ENCODE measurements around the gene CAMTA1. TPM values are rescaled to one million over a fixed set of nuclear protein-coding genes. Genes with fewer than 3 reads are reported as not detected.

CAMTA1 gene
- total RNA-seq, 4 donors from 2014 or later = 86.3 to 170 (median 132) TPM

DNA sequence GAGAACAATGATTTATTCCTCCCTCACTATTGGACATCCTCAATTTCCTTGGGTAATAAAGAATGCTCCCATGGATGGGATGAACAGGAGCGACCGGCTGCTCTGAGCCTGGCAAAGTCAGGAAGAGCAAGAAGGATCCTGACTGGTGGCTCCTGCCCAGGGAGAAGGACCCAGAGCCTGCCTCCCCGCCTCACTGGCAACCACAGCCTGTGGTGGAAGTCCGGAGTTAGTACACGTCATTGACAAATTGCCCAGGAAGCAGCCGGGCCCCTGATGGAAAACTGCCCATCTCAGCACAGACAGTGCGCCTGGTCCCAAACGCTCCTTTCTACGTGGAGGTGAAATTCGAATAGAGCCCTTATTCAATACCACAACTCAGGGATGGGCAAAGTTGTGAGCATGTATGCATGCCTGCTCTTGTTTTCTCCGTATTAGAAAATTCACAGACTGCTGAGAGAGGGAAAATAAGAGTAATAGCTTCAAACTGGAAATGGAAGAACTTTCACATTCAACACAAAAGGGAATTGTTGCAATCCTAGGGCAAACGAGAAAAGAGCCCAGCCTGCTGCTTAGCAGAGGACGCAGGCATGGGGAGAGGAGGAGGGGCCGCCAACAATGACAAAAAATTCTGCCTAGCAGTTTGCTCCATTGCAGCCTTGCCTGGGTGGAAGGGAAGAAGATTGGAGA is 588.8 kb downstream of the CAMTA1 start:
- no peaks in the 10 kb centered on the region for H3K36me3 ChIP-seq
- no peak for ATAC-seq
- no peaks in the 10 kb centered on the region for H3K9me3 ChIP-seq
- no peaks in the 10 kb centered on the region for H3K27me3 ChIP-seq
- peaks cover 0 to 12% (median 3%) of the 10 kb centered on the region in 3 donors for H3K4me1 ChIP-seq
- no peak for TF ChIP-seq POLR2A (IDR thresholded peaks at IDR 0.05)
- no peak for TF ChIP-seq POLR2AphosphoS5 (IDR thresholded peaks at IDR 0.05)
- TF ChIP-seq EP300 (IDR thresholded peaks at IDR 0.05) = no peak
- no peak overlapping the region for H3K27ac ChIP-seq
- H3K4me3 ChIP-seq = no peak overlapping the region
- WGBS, 2 donors (ENCODE audit: low coverage in 1 of 2) = 21 to 49% methylated on average over 2 to 5 of the region's 14 CpGs

DNA sequence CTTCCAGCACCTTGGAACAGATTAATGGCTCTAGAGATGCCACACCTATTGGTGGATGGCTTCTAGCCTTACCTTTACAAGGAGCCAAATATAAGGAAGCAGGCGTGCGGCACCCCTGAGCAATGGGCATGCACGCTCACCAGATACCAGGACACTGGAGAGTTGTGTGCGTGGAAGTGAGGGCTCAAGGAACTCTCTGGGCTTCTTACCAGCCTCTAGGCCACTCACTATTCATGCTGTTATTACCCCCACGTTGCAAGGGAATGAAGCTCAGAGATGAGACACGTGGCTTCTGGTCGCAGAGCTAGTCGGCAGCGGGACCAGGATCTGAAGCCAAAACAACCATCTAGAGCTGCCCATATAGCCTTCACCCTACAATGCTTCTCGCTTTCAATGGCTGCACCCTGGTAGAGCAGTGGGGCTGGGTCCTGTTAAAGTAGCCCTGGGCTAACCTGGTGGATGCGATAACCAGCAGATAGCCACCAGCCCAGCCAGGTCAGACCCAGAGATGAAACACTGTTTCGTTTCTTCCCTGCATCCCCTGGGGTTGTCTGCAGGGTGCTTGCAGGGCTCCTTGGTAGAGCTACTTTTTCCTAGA is 589.4 kb downstream of the CAMTA1 start:
- no peak overlapping the region for H3K4me3 ChIP-seq
- peaks cover 0 to 19% (median 5%) of the 10 kb centered on the region in 3 donors for H3K4me1 ChIP-seq
- H3K36me3 ChIP-seq = no peaks in the 10 kb centered on the region
- TF ChIP-seq EP300 (IDR thresholded peaks at IDR 0.05) = no peak
- TF ChIP-seq, protein P1, sequence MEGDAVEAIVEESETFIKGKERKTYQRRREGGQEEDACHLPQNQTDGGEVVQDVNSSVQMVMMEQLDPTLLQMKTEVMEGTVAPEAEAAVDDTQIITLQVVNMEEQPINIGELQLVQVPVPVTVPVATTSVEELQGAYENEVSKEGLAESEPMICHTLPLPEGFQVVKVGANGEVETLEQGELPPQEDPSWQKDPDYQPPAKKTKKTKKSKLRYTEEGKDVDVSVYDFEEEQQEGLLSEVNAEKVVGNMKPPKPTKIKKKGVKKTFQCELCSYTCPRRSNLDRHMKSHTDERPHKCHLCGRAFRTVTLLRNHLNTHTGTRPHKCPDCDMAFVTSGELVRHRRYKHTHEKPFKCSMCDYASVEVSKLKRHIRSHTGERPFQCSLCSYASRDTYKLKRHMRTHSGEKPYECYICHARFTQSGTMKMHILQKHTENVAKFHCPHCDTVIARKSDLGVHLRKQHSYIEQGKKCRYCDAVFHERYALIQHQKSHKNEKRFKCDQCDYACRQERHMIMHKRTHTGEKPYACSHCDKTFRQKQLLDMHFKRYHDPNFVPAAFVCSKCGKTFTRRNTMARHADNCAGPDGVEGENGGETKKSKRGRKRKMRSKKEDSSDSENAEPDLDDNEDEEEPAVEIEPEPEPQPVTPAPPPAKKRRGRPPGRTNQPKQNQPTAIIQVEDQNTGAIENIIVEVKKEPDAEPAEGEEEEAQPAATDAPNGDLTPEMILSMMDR (IDR thresholded peaks at IDR 0.05) = no peak
- TF ChIP-seq POLR2AphosphoS5 (IDR thresholded peaks at IDR 0.05) = no peak
- no peak for TF ChIP-seq POLR2A (IDR thresholded peaks at IDR 0.05)
- 100% methylated on average over 1 to 3 of the region's 12 CpGs for WGBS, 2 donors (ENCODE audit: low coverage in 1 of 2)
- no peak for ATAC-seq
- no peaks in the 10 kb centered on the region for H3K9me3 ChIP-seq
- no peak overlapping the region for H3K27ac ChIP-seq
- no peaks in the 10 kb centered on the region for H3K27me3 ChIP-seq

DNA sequence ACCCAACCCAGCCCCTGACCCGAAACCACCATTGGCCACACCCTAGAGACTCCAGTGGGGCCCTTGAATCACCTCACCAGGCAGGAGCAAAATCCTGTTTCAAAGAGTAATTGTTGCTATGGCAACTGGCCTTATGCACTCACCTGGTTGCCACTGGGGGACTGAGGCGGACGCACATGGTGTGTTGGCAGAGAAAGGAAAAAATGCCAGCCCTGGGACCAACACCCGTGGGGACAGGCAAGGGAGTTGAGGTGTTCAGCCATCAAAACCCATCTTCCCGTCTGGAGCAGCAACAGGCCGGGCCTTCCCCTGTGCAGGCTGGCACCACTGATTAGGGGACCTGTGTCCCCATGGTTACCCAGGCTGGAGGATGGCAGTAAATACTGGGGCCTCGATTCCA is 590.1 kb downstream of the CAMTA1 start:
- Histone ChIP-seq H3K27me3 (no peaks in the 10 kb centered on the region), H3K9me3 (no peaks in the 10 kb centered on the region), H3K36me3 (no peaks in the 10 kb centered on the region), H3K4me1 (peaks cover 0 to 26% (median 7%) of the 10 kb centered on the region in 3 donors), H3K4me3 (no peak overlapping the region), H3K27ac (no peak overlapping the region)
- TF ChIP-seq EP300 (IDR thresholded peaks at IDR 0.05) (no peak), POLR2A (IDR thresholded peaks at IDR 0.05) (no peak), POLR2AphosphoS5 (IDR thresholded peaks at IDR 0.05) (no peak)
- TF ChIP-seq, protein P1 (IDR thresholded peaks at IDR 0.05) = no peak
- WGBS, 2 donors (ENCODE audit: low coverage in 1 of 2) = 95% methylated on average over 4 of the region's 7 CpGs; no CpG with 5 or more reads in 1 of the 2 donors
- ATAC-seq = no peak

DNA sequence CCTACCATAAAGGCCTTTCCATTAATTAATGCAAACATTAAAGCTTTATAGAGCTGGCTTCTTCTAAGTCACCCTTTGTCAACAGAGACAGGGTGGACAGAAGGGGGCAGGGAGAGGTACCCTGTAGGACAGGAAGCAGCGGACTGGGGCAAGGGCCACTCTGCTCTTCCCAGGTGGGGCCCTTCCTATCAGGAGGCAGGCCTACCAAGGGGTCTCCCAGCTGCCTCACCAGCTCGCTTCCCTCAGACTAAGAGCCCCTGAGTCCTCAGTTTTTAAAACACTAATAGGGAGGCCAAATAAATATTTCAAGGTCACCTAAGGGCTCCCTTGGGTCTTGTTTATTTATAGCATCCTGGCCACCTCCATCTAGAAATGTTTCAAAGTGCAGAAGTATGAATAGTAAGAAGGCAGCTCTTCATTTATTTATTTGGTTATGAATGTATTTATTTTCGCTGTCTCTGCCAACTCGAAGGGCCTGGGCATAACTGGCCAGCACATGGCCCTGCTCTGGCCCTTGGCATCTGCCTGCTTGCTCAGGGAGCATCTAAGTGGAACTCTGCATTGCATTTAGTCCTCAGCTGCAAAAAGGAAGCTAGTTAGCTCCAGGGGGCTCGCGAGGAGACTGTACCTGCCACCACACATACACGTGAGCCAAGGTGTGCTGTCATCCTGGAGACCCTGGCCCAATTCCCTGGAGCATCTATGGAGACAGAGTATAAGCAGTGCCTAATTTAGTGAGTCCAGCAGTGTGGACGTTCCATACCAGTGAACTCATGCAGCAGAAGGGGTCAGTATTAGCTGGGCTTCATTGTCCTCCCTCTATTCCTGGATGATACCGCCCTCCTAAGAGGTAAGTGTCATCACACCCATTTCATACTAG is 590.8 kb downstream of the CAMTA1 start:
- Histone ChIP-seq H3K4me3 (no peak overlapping the region), H3K9me3 (no peaks in the 10 kb centered on the region), H3K27ac (no peak overlapping the region), H3K36me3 (no peaks in the 10 kb centered on the region), H3K27me3 (no peaks in the 10 kb centered on the region), H3K4me1 (peaks cover 0 to 27% (median 7%) of the 10 kb centered on the region in 3 donors)
- TF ChIP-seq POLR2A (IDR thresholded peaks at IDR 0.05) (no peak), EP300 (IDR thresholded peaks at IDR 0.05) (no peak), POLR2AphosphoS5 (IDR thresholded peaks at IDR 0.05) (no peak)
- TF ChIP-seq, protein P1 (IDR thresholded peaks at IDR 0.05) = no peak
- ATAC-seq = no peak
- WGBS, 2 donors (ENCODE audit: low coverage in 1 of 2) = 76 to 100% methylated on average over 4 of the region's 9 CpGs

DNA sequence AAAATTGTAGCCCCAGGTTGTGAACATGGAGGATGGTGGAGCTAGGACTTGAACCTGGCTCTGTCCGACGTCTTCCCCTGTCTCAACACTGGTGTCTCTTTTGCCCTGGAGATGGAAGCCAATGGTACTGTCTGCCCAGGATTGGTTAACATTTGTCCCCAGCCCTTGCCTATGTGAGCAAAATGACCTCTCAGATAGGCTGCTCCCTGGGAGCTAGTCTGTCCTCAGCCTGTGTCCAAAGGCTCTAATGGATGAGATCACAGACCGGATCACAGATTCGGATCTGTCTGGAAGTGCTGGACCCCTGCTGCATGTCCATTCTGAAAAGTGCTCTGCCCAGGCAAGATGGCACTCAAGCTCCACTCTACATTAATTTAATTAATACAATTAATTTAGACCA is 591.4 kb downstream of the CAMTA1 start:
- Histone ChIP-seq H3K4me1 (peaks cover 0 to 27% (median 7%) of the 10 kb centered on the region in 3 donors), H3K4me3 (no peak overlapping the region), H3K36me3 (no peaks in the 10 kb centered on the region), H3K27ac (no peak overlapping the region), H3K27me3 (no peaks in the 10 kb centered on the region), H3K9me3 (no peaks in the 10 kb centered on the region)
- TF ChIP-seq POLR2AphosphoS5 (IDR thresholded peaks at IDR 0.05) = no peak
- TF ChIP-seq POLR2A (IDR thresholded peaks at IDR 0.05) = no peak
- TF ChIP-seq, protein P1 (IDR thresholded peaks at IDR 0.05) = no peak
- no peak for TF ChIP-seq EP300 (IDR thresholded peaks at IDR 0.05)
- WGBS, 2 donors (ENCODE audit: low coverage in 1 of 2) = 90 to 92% methylated on average over 2 of the region's 4 CpGs
- no peak for ATAC-seq
